ENCODE measurements around the gene FGD5. TPM values are rescaled to one million over a fixed set of nuclear protein-coding genes. Genes with fewer than 3 reads are reported as not detected.

The FGD5 gene
- total and polyA plus RNA-seq, 8 donors, result 1.2 to 34.1 (median 9.0) TPM

DNA sequence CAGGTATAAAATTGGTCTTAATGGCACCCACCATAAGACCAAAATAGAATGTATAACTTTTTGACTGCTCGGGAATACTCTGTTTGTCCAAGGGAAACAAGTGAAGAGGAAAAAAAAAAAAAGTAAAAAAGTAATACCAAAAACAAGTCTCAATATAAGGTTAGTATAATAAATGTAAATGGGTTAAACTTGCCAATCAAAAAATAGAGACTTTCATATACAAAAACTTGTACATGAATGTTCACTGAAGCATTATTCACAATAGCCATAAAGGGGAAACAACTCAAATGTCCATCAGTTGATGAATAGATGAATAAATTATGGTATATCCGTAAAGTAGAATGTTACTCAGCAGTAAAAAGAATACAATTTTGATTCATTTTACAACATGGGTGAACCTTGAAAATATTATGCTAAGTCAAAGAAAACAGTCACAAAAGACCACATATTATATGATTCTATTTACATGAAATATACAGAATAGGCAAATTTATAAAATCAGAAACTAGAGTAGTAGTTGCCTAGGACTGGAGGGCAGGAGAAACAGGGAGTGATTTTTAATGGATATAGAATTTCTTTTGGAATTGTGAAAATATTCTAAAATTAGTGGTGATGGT is 39.6 kb upstream of the FGD5 start:
- intact Hi-C loops (cut with DNase I; ENCODE audit: low total_unique reads), result no loop called here

DNA sequence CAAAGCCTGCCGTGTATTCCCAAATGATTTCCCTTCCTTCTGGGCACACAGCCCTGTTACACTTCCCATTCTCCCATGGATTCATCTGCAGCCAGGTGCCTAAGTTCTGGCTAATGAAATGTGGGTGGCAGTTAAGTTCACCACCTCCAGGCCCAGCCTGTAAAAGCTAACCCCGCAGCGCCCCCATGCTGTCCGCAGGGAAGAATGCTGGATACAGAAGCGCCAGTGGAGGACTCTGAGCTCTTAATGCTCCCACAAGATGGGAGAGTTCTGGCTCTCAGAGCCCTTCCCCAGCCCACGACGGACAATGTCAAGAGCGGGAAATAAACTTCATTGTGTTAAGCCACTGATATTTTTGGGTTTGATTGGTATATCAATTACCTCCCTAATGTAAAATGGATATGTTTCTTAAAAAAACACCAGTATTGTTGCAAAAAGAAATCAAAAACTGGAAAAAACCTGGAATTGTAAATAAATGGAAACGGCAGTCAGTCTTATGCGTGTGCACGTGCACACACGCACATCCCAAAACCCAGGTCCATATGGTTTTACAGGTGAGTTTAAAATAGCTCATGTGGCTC is 37.7 kb upstream of the FGD5 start:
- WGBS, 5 donors, result 33 to 42% (median 37%) methylated on average over 12 of the region's 12 CpGs
- Histone ChIP-seq H3K4me1 (peaks cover 0 to 3% (median 0%) of the 10 kb centered on the region in 4 donors), H3K4me3 (no peak overlapping the region), H3K36me3 (no peaks in the 10 kb centered on the region), H3K9me3 (peaks cover 0 to 13% (median 6%) of the 10 kb centered on the region in 4 donors), H3K27me3 (peaks cover 0 to 13% (median 0%) of the 10 kb centered on the region in 3 donors), H3K27ac (no peak overlapping the region)
- intact Hi-C loops (cut with DNase I; ENCODE audit: low total_unique reads), result no loop called here
- TF ChIP-seq POLR2AphosphoS5 (IDR thresholded peaks at IDR 0.05), result no peak
- TF ChIP-seq, protein P1, sequence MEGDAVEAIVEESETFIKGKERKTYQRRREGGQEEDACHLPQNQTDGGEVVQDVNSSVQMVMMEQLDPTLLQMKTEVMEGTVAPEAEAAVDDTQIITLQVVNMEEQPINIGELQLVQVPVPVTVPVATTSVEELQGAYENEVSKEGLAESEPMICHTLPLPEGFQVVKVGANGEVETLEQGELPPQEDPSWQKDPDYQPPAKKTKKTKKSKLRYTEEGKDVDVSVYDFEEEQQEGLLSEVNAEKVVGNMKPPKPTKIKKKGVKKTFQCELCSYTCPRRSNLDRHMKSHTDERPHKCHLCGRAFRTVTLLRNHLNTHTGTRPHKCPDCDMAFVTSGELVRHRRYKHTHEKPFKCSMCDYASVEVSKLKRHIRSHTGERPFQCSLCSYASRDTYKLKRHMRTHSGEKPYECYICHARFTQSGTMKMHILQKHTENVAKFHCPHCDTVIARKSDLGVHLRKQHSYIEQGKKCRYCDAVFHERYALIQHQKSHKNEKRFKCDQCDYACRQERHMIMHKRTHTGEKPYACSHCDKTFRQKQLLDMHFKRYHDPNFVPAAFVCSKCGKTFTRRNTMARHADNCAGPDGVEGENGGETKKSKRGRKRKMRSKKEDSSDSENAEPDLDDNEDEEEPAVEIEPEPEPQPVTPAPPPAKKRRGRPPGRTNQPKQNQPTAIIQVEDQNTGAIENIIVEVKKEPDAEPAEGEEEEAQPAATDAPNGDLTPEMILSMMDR (IDR thresholded peaks at IDR 0.05), result peak in 2 of 7 experiments; percentile 32 to 56
- DNase-seq, result peak; percentile 69 to 84

More for the DNA sequence above, 39.6 kb upstream of the FGD5 start:
- no peak for DNase-seq
- no peak overlapping the region for H3K4me3 ChIP-seq
- 91 to 96% (median 95%) methylated on average over 2 of the region's 2 CpGs for WGBS, 5 donors
- no peaks in the 10 kb centered on the region for H3K36me3 ChIP-seq
- no peak for TF ChIP-seq POLR2AphosphoS5 (IDR thresholded peaks at IDR 0.05)
- TF ChIP-seq POLR2A (IDR thresholded peaks at IDR 0.05), result no peak
- TF ChIP-seq EP300 (IDR thresholded peaks at IDR 0.05), result no peak
- TF ChIP-seq, protein P1 (IDR thresholded peaks at IDR 0.05), result no peak
- H3K9me3 ChIP-seq, result peaks cover 0 to 13% (median 6%) of the 10 kb centered on the region in 4 donors
- peaks cover 0 to 3% (median 0%) of the 10 kb centered on the region in 4 donors for H3K4me1 ChIP-seq
- no peak overlapping the region for H3K27ac ChIP-seq
- peaks cover 0 to 7% (median 0%) of the 10 kb centered on the region in 3 donors for H3K27me3 ChIP-seq

DNA sequence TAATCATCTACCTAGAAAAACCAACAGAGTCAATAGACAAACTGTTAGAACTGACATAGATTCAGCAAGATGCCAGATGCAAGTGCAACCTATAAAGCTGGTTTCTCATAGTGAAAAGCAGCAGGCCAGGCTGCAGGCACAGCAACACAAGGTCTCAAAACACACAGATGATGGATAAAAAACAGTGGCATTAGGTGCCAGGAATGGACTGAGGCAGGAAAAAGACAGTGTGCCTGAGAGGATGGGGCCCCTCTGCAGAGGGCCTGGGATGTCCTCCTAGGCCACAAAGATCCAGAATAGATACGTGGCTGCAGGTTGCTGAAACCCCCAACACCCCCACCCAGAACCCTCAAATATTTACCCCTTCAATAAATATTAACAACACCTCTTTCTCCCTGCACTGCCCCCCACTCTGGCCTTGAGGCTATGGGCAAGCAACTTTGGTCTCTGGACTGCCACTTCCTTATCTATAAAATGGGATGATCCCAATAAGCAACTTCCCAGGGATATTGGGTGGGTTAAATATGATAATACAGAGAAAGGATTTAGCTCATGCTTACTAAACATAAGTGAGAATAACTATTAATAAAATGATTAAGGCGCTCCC is 35.2 kb upstream of the FGD5 start:
- WGBS, 5 donors, result 68 to 88% (median 76%) methylated on average over 2 of the region's 2 CpGs
- Histone ChIP-seq H3K27me3 (peaks cover 0 to 17% (median 0%) of the 10 kb centered on the region in 3 donors), H3K27ac (no peak overlapping the region), H3K36me3 (no peaks in the 10 kb centered on the region), H3K4me3 (no peak overlapping the region), H3K4me1 (peaks cover 0 to 3% (median 0%) of the 10 kb centered on the region in 4 donors), H3K9me3 (peaks cover 0 to 11% (median 4%) of the 10 kb centered on the region in 4 donors)
- TF ChIP-seq POLR2A (IDR thresholded peaks at IDR 0.05) (no peak), EP300 (IDR thresholded peaks at IDR 0.05) (no peak), POLR2AphosphoS5 (IDR thresholded peaks at IDR 0.05) (no peak)
- TF ChIP-seq, protein P1 (IDR thresholded peaks at IDR 0.05), result no peak
- no peak for DNase-seq
- intact Hi-C loops (cut with DNase I; ENCODE audit: low total_unique reads), result no loop called here

DNA sequence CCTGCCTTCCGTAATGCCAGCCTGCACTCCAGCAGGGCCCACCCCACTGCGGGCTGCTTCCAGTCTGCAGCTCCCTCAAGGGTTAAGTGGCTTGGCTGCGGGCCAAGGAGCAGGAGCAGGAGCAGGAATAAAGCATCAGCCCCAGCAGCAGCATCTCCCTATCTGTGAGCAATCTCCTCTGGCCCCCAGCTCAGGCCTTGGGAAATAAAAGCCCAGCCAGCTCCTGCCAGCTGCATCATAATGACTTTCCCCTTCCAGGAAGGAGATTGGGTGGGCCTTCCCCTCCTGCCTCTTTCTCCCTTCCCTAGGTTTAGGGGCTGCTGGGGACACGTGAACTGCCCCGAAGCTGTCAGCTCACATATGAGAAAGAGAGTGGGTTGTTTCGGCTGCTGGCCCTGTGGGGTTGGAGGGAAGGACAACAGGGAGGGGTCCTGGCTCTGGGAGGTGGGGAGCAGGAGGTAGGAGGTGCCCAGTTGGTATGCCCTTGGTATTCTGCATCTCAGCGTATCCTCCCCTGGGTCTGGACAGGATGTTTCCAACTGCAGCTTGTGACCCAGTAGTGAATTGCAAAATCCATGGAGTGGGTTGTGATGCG is 34.6 kb upstream of the FGD5 start:
- TF ChIP-seq POLR2A (IDR thresholded peaks at IDR 0.05), result no peak
- no peak for TF ChIP-seq EP300 (IDR thresholded peaks at IDR 0.05)
- TF ChIP-seq POLR2AphosphoS5 (IDR thresholded peaks at IDR 0.05), result no peak
- TF ChIP-seq, protein P1 (IDR thresholded peaks at IDR 0.05), result no peak
- peak in 1 of 2 donors; percentile 69 for DNase-seq
- Histone ChIP-seq H3K4me3 (no peak overlapping the region), H3K9me3 (peaks cover 0 to 5% (median 1%) of the 10 kb centered on the region in 4 donors), H3K27me3 (peaks cover 0 to 18% (median 0%) of the 10 kb centered on the region in 3 donors), H3K36me3 (no peaks in the 10 kb centered on the region), H3K27ac (no peak overlapping the region), H3K4me1 (peaks cover 0 to 3% (median 0%) of the 10 kb centered on the region in 4 donors)
- intact Hi-C loops (cut with DNase I; ENCODE audit: low total_unique reads), result no loop called here
- WGBS, 5 donors, result 60 to 70% (median 63%) methylated on average over 8 of the region's 8 CpGs

Measured in stomach (tissue), 9 donors.